ENCODE results near the gene KIRREL3.

KIRREL3 gene

DNA sequence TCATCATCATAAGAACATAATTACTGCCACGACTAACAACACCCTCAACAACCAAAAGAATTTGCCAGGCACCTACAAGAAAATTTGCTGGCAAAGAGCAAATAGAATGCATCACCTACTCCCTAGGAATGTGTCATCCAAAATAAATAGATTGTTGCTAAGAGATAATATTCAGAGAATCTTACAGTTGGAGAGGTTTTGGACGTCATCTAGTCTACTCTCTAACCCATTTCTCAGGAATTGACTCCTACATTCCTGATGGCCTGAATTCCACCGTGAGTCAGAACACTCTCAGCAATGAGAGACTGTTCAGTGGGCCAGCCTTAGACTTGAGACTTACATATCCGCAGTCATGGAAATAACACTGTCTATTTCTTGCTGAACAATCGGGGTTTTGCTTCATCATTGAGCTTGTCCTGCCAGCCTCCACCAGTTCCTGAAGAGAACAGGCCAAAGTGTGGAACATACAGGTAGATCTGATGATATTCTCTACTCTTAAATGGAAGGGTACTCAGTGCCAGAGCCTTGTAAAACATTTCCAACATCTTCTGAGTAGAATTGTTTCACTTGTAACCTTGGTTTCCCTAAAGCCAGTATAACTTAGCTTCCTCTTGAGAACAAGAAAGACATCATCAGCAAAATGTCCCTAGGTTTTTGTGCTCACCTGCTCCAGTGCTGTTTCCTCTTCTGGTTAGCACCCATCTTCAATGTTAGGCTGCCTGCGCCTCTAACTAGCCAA lies 8.3 kb downstream of the KIRREL3 start:
- peaks cover 4% of the 10 kb centered on the region for H3K27me3 ChIP-seq (ENCODE audit: low read depth)
- H3K4me3 ChIP-seq, result no peak overlapping the region
- H3K36me3 ChIP-seq (replicated peaks), result no peaks in the 10 kb centered on the region
- H3K4me1 ChIP-seq, result no peaks in the 10 kb centered on the region
- no peaks in the 10 kb centered on the region for H3K9me3 ChIP-seq
- no peak for DNase-seq (ENCODE audit: low spot score in 2 of 2)
- in situ Hi-C loops (cut with MboI; ENCODE audit: low sequenced_read_pairs), result loop anchor here (25.0 kb wide), 2 partner anchors 555 to 680 kb away; partner anchors contain the start of gene DCPS

DNA sequence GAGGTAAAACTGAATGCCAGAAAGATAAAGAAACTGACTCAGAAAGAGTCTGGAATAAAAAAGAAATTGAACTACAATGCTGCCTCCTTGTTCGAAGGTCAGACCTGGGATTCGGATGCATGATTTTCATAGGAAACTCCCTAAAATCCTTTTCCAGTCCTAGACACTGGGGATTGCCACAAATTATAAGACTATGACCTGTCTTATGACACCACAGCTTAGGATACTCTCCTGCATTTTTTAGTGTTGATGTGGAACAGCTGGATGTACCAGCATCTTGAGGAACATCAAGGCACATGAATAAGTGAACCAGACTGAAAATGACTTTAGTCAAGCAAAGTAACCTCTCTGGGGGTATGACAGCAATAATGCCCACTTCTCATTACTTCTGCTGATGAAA lies 9.0 kb downstream of the KIRREL3 start:
- in situ Hi-C loops (cut with MboI; ENCODE audit: low sequenced_read_pairs), result loop anchor here (25.0 kb wide), 2 partner anchors 554 to 679 kb away; partner anchors contain the start of gene DCPS

DNA sequence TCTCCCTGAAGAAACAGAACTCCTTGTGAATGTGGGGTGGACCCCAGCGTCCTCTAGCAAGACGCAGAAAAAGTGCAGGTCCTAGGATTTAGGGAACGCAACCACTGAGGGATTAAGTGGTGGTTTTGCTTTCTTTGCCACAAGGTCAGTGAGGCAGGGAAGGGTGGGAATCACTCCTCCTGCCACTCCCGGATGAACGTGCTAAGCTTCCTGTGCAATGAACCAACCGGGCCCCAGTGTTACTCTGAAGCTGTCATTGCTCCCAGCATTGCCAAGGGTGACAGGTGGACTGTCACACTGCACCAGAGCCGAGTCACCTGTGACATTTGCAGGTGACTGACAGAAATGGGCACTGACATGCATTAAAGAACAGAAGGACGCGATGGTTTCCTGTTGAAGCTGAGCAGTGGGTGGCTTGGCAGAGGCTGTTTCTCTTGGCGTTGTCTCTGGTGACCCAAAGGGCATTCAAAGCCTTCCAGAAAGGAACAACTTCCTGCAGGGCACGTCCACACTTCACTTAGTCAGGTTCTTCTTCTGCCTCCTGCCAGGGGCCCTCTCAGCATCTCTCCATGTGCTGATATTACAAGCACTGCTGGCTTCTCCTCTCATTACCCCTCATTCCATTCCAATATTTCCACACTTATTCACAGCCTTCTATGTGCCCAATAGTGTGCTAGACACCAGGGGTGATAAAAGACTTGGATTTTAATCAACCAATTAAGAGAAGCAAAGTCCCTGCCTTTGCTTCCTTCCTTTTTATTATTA lies 9.7 kb downstream of the KIRREL3 start:
- in situ Hi-C loops (cut with MboI; ENCODE audit: low sequenced_read_pairs), result loop anchor here (25.0 kb wide), 2 partner anchors 554 to 679 kb away; partner anchors contain the start of gene DCPS
- DNase-seq (ENCODE audit: low spot score in 2 of 2), result no peak
- Histone ChIP-seq H3K4me1 (no peaks in the 10 kb centered on the region), H3K27me3 (ENCODE audit: low read depth) (peaks cover 10% of the 10 kb centered on the region), H3K36me3 (replicated peaks) (no peaks in the 10 kb centered on the region), H3K9me3 (no peaks in the 10 kb centered on the region), H3K4me3 (no peak overlapping the region)

More for the DNA sequence above, 9.0 kb downstream of the KIRREL3 start:
- Histone ChIP-seq H3K9me3 (no peaks in the 10 kb centered on the region), H3K36me3 (replicated peaks) (no peaks in the 10 kb centered on the region), H3K4me1 (no peaks in the 10 kb centered on the region), H3K4me3 (no peak overlapping the region), H3K27me3 (ENCODE audit: low read depth) (peaks cover 6% of the 10 kb centered on the region)
- DNase-seq (ENCODE audit: low spot score in 2 of 2), result no peak

DNA sequence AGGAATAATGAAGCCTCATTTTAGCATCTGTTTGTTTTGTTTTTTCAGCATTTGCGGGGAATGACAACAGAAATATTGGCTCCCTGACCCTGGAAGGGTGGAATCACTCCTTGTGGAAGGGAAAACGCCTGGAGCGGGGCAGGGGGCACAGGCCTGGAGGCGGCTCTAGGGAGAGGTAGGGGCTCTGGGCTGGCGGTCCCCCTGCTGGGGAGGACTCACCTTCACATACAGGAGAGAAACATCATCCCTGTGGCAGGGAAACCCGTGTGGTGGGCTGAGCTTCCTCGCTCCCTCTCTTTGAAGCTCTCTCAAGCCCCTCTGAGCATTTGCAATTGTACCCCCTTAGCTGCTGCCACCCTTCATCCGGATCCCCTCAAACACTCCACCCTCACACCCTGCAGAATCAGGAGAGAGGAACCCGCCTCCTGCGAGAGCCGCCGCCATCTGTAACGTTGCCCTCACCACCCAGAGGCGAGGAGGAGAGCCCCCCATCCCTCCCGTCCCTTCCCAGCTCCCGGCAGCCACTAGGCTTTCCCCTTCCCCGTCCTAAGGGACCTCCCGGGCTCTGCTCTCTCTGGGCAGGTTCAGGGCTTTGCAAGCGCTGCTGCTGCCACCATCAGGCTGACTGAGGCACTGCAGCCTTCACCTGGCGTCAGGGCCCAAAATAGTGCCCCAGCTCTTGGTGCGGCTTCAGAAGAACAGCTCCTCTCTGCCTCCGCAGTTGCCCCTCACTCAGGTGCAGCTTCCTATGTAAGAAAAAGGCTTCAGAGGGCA lies 10.4 kb downstream of the KIRREL3 start:
- DNase-seq (ENCODE audit: low spot score in 2 of 2), result peak; percentile 52 to 81
- in situ Hi-C loops (cut with MboI; ENCODE audit: low sequenced_read_pairs), result loop anchor here (10.0 to 25.0 kb wide), 4 partner anchors 275 to 678 kb away; partner anchors contain the start of gene DCPS
- Histone ChIP-seq H3K27me3 (ENCODE audit: low read depth) (peaks cover 10% of the 10 kb centered on the region), H3K36me3 (replicated peaks) (no peaks in the 10 kb centered on the region), H3K9me3 (no peaks in the 10 kb centered on the region), H3K4me1 (no peaks in the 10 kb centered on the region), H3K4me3 (no peak overlapping the region)

DNA sequence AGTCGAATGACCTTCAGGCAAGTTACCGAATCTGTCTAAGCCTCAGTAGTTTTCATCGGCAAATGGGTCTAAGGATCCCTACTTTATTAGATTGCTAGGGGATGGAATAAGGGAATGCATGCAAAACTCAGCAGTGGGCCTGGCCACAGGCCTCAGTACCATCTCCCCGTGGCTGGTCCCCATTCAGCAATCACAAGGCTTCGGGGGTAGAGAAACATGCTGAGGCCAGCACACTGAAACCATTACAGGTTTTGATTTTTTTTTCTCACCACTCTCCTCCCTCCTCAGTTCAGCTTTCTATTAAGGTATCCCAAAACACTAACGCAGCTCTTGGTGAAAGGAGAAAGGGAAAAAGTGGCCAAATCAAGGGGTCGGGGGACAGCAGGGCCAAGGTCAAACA lies 11.9 kb downstream of the KIRREL3 start:
- Histone ChIP-seq H3K9me3 (no peaks in the 10 kb centered on the region), H3K4me3 (no peak overlapping the region), H3K27me3 (ENCODE audit: low read depth) (peaks cover 10% of the 10 kb centered on the region), H3K4me1 (no peaks in the 10 kb centered on the region), H3K36me3 (replicated peaks) (no peaks in the 10 kb centered on the region)
- in situ Hi-C loops (cut with MboI; ENCODE audit: low sequenced_read_pairs), result loop anchor here (10.0 to 25.0 kb wide), 4 partner anchors 274 to 676 kb away; partner anchors contain the start of gene DCPS
- no peak for DNase-seq (ENCODE audit: low spot score in 2 of 2)

DNA sequence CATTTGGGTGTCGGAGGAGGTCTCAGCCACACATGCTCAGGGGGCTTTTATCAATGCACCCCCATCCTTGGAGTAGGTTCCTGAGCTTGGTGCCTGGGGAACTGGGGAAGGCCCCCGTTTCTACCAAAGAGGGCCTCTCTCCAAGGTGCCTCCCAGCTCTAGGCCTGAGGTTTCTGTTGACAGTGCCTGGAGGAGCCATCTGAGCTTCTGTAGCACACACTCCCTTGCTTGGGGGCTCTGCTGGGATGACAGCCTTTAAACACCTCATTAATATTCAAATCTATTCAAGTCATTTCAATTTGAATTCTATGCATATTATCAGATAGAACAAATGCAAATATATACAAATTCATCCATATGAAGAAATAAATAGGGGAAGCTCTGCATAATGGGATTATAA lies 18.9 kb downstream of the KIRREL3 start:
- no peaks in the 10 kb centered on the region for H3K4me1 ChIP-seq
- H3K4me3 ChIP-seq, result no peak overlapping the region
- in situ Hi-C loops (cut with MboI; ENCODE audit: low sequenced_read_pairs), result loop anchor here (10.0 to 25.0 kb wide), 4 partner anchors 267 to 669 kb away; partner anchors contain the start of gene DCPS
- no peaks in the 10 kb centered on the region for H3K9me3 ChIP-seq
- no peak for DNase-seq (ENCODE audit: low spot score in 2 of 2)
- peaks cover 11% of the 10 kb centered on the region for H3K27me3 ChIP-seq (ENCODE audit: low read depth)
- H3K36me3 ChIP-seq (replicated peaks), result no peaks in the 10 kb centered on the region

DNA sequence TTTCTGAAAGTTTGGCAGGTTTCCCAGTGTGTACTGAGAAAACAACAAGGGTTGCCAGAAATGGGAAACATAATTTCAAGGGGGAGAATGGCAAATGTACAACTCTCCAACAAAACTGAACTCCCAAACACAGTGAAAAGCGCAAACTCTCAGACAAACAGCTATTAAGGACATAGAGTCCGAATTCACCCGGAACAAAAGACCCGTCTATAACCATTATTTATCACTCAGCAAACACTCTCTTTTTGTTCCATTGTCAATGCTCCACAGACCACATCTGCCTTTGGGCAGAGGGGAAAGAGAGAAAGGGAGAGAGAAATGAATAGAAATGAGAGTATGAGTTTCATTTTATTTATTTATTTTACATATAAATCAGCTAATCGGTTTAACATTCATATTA lies 21.7 kb downstream of the KIRREL3 start:
- DNase-seq (ENCODE audit: low spot score in 2 of 2), result peak in 1 of 2 experiments; percentile 67
- Histone ChIP-seq H3K4me1 (no peaks in the 10 kb centered on the region), H3K27me3 (ENCODE audit: low read depth) (peaks cover 7% of the 10 kb centered on the region), H3K4me3 (no peak overlapping the region), H3K9me3 (no peaks in the 10 kb centered on the region), H3K36me3 (replicated peaks) (no peaks in the 10 kb centered on the region)
- in situ Hi-C loops (cut with MboI; ENCODE audit: low sequenced_read_pairs), result loop anchor here (25.0 kb wide), 2 partner anchors 542 to 667 kb away; partner anchors contain the start of gene DCPS

DNA sequence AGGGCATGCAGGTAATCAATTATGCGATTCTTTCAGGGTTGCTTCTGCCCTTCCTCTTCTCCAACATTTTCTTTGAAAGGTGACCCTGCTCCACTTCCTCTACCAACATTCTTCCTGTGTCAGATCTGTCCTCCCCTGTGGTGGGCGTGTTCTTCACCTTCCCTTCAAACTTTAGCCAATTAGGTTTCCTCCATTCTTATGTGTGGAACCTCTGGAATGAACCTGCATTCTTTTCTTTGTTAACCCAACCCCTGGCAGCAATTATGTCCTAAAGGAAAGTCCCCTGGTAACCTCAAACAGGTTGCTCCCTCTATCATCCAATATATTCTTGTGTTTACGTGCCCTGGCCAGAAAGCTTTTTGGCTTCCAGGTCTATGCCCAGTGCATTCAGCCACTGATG lies 22.4 kb downstream of the KIRREL3 start:
- Histone ChIP-seq H3K4me3 (no peak overlapping the region), H3K4me1 (no peaks in the 10 kb centered on the region), H3K36me3 (replicated peaks) (no peaks in the 10 kb centered on the region), H3K9me3 (no peaks in the 10 kb centered on the region), H3K27me3 (ENCODE audit: low read depth) (peaks cover 7% of the 10 kb centered on the region)
- no peak for DNase-seq (ENCODE audit: low spot score in 2 of 2)
- in situ Hi-C loops (cut with MboI; ENCODE audit: low sequenced_read_pairs), result loop anchor here (25.0 kb wide), 2 partner anchors 541 to 666 kb away; partner anchors contain the start of gene DCPS

DNA sequence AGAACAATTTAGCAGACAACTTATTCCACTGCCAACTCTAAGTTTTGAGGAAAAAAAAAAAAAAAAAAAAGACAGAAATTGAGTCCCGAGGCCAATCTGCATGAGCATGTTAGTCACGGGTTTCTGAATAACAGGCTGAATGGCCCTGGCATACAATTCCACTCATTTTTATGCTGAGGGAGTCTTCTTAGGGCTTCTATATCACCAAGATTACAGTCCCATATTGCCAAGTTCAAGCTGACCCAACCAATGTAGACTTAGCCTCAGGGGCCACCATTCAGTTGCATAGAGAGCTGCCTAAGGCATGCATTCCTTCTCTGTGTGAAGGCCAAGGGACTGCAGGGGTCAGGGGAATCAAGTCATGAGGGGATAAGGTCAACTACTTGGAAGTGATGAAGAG lies 27.5 kb downstream of the KIRREL3 start:
- no peak overlapping the region for H3K4me3 ChIP-seq

DNA sequence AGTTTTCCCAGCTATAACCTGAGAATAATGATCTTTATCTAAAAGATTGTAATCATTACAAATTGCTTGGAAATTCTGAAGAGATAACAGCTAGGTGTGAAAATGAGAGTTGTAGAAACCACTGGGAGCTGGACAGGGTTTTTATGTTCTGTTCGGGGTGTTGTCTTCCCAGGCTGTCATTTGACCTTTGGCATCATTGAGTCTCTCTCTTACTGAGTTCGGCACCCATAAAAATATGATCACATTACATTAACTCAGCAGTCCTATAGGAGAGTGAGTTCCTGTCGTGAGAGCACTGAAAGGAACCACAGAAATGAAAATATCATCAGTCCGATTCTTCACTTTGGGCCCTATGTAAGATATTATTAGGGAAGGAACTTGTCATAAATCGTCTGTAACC lies 29.3 kb downstream of the KIRREL3 start:
- H3K9me3 ChIP-seq, result no peaks in the 10 kb centered on the region
- no peaks in the 10 kb centered on the region for H3K4me1 ChIP-seq
- no peaks in the 10 kb centered on the region for H3K36me3 ChIP-seq (replicated peaks)
- in situ Hi-C loops (cut with MboI; ENCODE audit: low sequenced_read_pairs), result no loop called here
- no peak overlapping the region for H3K4me3 ChIP-seq
- peaks cover 7% of the 10 kb centered on the region; the same call in 1 of the 2 replicates for H3K27me3 ChIP-seq (ENCODE audit: low read depth)
- DNase-seq (ENCODE audit: low spot score in 2 of 2), result no peak

More for the DNA sequence above, 27.5 kb downstream of the KIRREL3 start:
- in situ Hi-C loops (cut with MboI; ENCODE audit: low sequenced_read_pairs), result no loop called here
- Histone ChIP-seq H3K27me3 (ENCODE audit: low read depth) (peaks cover 7% of the 10 kb centered on the region; the same call in 1 of the 2 replicates), H3K36me3 (replicated peaks) (no peaks in the 10 kb centered on the region), H3K4me1 (no peaks in the 10 kb centered on the region), H3K9me3 (no peaks in the 10 kb centered on the region)
- no peak for DNase-seq (ENCODE audit: low spot score in 2 of 2)

DNA sequence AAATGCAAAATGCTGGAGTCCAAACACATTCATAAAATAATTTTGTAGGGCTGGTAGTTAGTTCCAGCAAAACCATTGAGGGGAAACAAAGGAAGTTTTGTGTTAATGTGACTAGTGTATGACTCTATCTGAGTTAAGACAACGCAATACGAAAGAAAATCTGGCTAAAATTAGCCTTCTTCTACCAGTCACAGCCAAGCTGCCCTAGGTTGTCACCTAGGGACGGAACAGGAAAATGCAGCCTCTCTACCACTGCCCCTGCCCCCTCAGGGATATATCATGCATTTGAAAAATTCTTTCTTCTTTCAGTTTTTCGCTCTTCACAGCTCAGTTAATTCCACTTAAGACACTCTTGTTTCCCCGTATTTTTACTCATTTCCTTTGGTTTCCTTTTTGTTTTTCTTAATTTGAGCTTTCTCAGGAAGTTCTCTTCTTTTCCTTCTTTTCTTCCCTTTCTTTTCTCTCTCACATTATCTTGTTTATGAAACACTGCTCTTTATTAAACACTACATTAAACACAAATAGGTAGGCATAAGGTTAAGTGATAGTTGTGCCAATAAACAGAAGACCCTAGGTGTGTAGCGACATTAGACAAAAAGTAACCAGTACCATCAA lies 30.6 kb downstream of the KIRREL3 start:
- no peaks in the 10 kb centered on the region for H3K36me3 ChIP-seq (replicated peaks)
- peaks cover 7% of the 10 kb centered on the region; the same call in 1 of the 2 replicates for H3K27me3 ChIP-seq (ENCODE audit: low read depth)
- in situ Hi-C loops (cut with MboI; ENCODE audit: low sequenced_read_pairs), result no loop called here
- no peaks in the 10 kb centered on the region for H3K4me1 ChIP-seq
- no peak overlapping the region for H3K4me3 ChIP-seq
- peak in 1 of 2 experiments; percentile 12 for DNase-seq (ENCODE audit: low spot score in 2 of 2)
- no peaks in the 10 kb centered on the region for H3K9me3 ChIP-seq

DNA sequence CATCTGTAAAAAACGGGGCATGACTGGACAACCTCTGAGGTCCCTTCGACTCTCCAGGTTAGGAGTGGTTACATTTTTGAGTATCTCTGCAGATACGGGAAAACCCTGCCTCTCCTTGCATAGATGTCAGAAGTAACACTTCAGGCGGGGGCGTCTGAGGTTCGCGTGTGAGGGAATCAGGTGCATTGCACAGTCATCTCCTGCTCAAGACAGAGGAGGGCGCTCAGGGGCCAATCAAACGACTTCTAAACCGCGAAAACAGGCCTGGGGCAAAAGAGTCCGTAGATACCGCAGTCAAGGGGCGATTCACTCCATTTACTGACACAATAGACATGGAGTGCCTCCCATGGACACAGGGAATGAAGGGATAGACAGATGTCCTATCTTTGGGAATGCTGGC lies 31.7 kb downstream of the KIRREL3 start:
- in situ Hi-C loops (cut with MboI; ENCODE audit: low sequenced_read_pairs), result no loop called here
- no peaks in the 10 kb centered on the region for H3K36me3 ChIP-seq (replicated peaks)
- H3K27me3 ChIP-seq (ENCODE audit: low read depth), result peaks cover 7% of the 10 kb centered on the region; the same call in 1 of the 2 replicates
- H3K9me3 ChIP-seq, result no peaks in the 10 kb centered on the region
- H3K4me3 ChIP-seq, result no peak overlapping the region
- peak in 1 of 2 experiments; percentile 20 for DNase-seq (ENCODE audit: low spot score in 2 of 2)
- H3K4me1 ChIP-seq, result no peaks in the 10 kb centered on the region

DNA sequence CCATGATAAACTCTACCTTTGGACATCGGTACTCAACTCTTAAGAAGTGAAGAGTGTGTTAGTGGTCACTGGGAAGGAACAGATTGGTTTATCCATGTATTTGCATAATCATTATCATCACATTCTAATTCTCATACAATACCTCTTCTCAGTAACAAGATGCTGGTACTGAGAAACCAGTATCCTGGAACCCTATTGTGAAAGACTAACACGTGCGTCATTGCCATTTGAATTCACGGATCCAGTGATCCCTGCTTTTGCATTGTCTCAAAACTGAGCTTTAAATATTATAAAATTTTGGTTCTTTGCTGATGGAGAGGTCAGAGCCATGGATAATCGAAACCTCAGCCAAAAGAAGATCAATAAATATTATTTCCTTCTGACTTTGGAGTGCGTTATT lies 35.2 kb downstream of the KIRREL3 start:
- no peaks in the 10 kb centered on the region for H3K4me1 ChIP-seq
- no peaks in the 10 kb centered on the region for H3K9me3 ChIP-seq
- in situ Hi-C loops (cut with MboI; ENCODE audit: low sequenced_read_pairs), result no loop called here
- H3K27me3 ChIP-seq (ENCODE audit: low read depth), result peaks cover 7% of the 10 kb centered on the region; the same call in 1 of the 2 replicates
- no peaks in the 10 kb centered on the region for H3K36me3 ChIP-seq (replicated peaks)
- no peak for DNase-seq (ENCODE audit: low spot score in 2 of 2)
- H3K4me3 ChIP-seq, result no peak overlapping the region

All from HAP-1 (cell line).